Naive thymus-derived CD8-positive, alpha-beta T cell (primary cell): Measurements from ENCODE around the gene ZNF263. TPM values are rescaled to one million over a fixed set of nuclear protein-coding genes. Genes with fewer than 3 reads are reported as not detected.
A peak's percentile ranks its signal among the peaks of the same experiment; 100 is the strongest.

Source experiments
- ATAC-seq, 2 donors: fragments of 150-1000 bp; cut with Tn5 transposase in 1 of 2; sonication (Bioruptor Pico), chemical (Tn5 transposase) in 1 of 2; 1 replicate in 1 of 2; 2 replicates in 1 of 2; pipeline ENCODE4 v1.10.0; 2021; ENCODE audit warnings: mild to moderate bottlenecking in 2 of 2, moderate library complexity in 2 of 2
- POLR2A ChIA-PET: fragments of 350-600 bp; sonication (Branson Sonifier 250); formaldehyde crosslinking; loops from one replicate; lab custom pipeline; 2021; ENCODE audit warnings: antibody characterized with exemption; lab: Charles Lee
- DNase-seq, 10 donors: peaks; one replicate each; pipeline versions ENCODE4 v3.0.0 to v3.0.0-alpha.2; 2020 to 2022
- H3K27ac Mint-ChIP-seq, 10 donors: one replicate each; pipeline ENCODE4 v1.8.0; 2020 to 2022; ENCODE audit warnings: mild to moderate bottlenecking in 10 of 10, mixed read lengths in 10 of 10, moderate library complexity in 4 of 10, inconsistent platforms in 1 of 10
- H3K27me3 Mint-ChIP-seq, 5 donors: one replicate each; pipeline ENCODE4 v1.8.0; 2021 to 2022; ENCODE audit warnings: mixed read lengths in 5 of 5
- H3K36me3 Mint-ChIP-seq, 3 donors: one replicate each; pipeline ENCODE4 v1.8.0; 2020 to 2022; ENCODE audit warnings: mixed read lengths in 3 of 3, mild to moderate bottlenecking in 2 of 3, inconsistent platforms in 1 of 3
- H3K4me1 Mint-ChIP-seq, 4 donors: one replicate each; pipeline ENCODE4 v1.8.0; 2021 to 2022; ENCODE audit warnings: mixed read lengths in 4 of 4
- H3K4me3 Mint-ChIP-seq, 10 donors: one replicate each; pipeline ENCODE4 v1.8.0; 2020 to 2022; ENCODE audit warnings: mild to moderate bottlenecking in 10 of 10, mixed read lengths in 10 of 10, moderate library complexity in 6 of 10, inconsistent platforms in 1 of 10
- H3K9me3 Mint-ChIP-seq, 9 donors: one replicate each; pipeline ENCODE4 v1.8.0; 2020 to 2022; ENCODE audit warnings: mixed read lengths in 9 of 9, mild to moderate bottlenecking in 3 of 9, inconsistent platforms in 1 of 9, moderate library complexity in 1 of 9
- polyA plus RNA-seq, 3 donors: library from polyadenylated mRNA; unstranded; fragments of 300-500 nt; fragmentation: Illumina TruSeq; gene quantifications; one replicate each; pipeline ENCODE4 v1.2.3, GENCODE V29; 2021
- total RNA-seq, 8 experiments: library from RNA in 2 of 8; stranded (reverse) in 2 of 8; gene quantifications; one replicate each; pipeline ENCODE4 v1.2.3 and lab custom pipeline; 2021 to 2026

Gene ZNF263
- 10 to 100 TPM; 53.5 to 60.1 TPM for total RNA-seq
- polyA plus RNA-seq, result 10 to 100 TPM; 33.9 to 62.2 (median 54.2) TPM
- 44.2 to 65.1 (median 56.9) reads per million in 6 experiments for total RNA-seq (lab: John Stamatoyannopoulos, UW)

GRCh38 chr16:3282730-3283542 lies at the start of gene ZNF263:
TSS of gene ZNF263 (plus strand) at chr16:3283491. CDS start at chr16:3283819, 328 bp downstream.
- peak; percentile 88 to 98 (median 92) for DNase-seq
- H3K4me1 Mint-ChIP-seq, result peaks cover 15 to 47% (median 39%) of the 10 kb centered on the region in 4 donors
- H3K4me3 Mint-ChIP-seq, result peak within 1 kb of the TSS; percentile 90 to 98 (median 96)
- peak within 1 kb of the TSS; percentile 94 to 99 (median 98) for H3K27ac Mint-ChIP-seq
- peaks cover 18 to 39% (median 39%) of the 10 kb centered on the region in 3 donors for H3K36me3 Mint-ChIP-seq
- peak; percentile 89 to 90 for ATAC-seq
- peaks cover 0 to 30% (median 7%) of the 10 kb centered on the region in 9 donors for H3K9me3 Mint-ChIP-seq
- POLR2A ChIA-PET, result interaction anchor here (0.5 to 5.0 kb wide), 32 partner anchors 10 to 279 kb away, joined by 3 to 59 read pairs (median 4); partner anchors contain the start of genes CLUAP1, NAA60, TIGD7 and ZNF174
- no peaks in the 10 kb centered on the region for H3K27me3 Mint-ChIP-seq

GRCh38 chr16:3234543-3234856 lies 48.8 kb upstream of the ZNF263 start:
- no peak for ATAC-seq
- POLR2A ChIA-PET, result interaction anchor here (0.6 to 4.0 kb wide), 20 partner anchors 9 to 223 kb away, joined by 3 to 25 read pairs (median 5); partner anchors contain the start of genes NAA60, ZNF174, ZNF263 and ZNF597
- DNase-seq, result peak in 1 of 10 donors; percentile 4
- peak overlapping the region; percentile 92 to 99 (median 95) for H3K4me3 Mint-ChIP-seq
- peaks cover 0 to 17% (median 12%) of the 10 kb centered on the region in 9 donors for H3K9me3 Mint-ChIP-seq
- peak overlapping the region; percentile 90 to 99 (median 98) for H3K27ac Mint-ChIP-seq
- H3K36me3 Mint-ChIP-seq, result peaks cover 24 to 40% (median 39%) of the 10 kb centered on the region in 3 donors
- H3K27me3 Mint-ChIP-seq, result no peaks in the 10 kb centered on the region
- H3K4me1 Mint-ChIP-seq, result peaks cover 18 to 39% (median 34%) of the 10 kb centered on the region in 4 donors

GRCh38 chr16:3234857-3235561 lies 48.3 kb upstream of the ZNF263 start, which contains the start of gene ZNF200:
TSS of gene ZNF200 (minus strand) at chr16:3235158. CDS start at chr16:3233755, 1,403 bp downstream.
- peak; percentile 92 to 94 for ATAC-seq
- POLR2A ChIA-PET, result interaction anchor here (0.6 to 4.0 kb wide), 23 partner anchors 9 to 222 kb away, joined by 3 to 25 read pairs (median 5); partner anchors contain the start of genes NAA60, ZNF174, ZNF263 and ZNF597
- H3K27ac Mint-ChIP-seq, result peak within 1 kb of the TSS; percentile 90 to 99 (median 98)
- peaks cover 22 to 35% (median 35%) of the 10 kb centered on the region in 3 donors for H3K36me3 Mint-ChIP-seq
- peaks cover 18 to 39% (median 34%) of the 10 kb centered on the region in 4 donors for H3K4me1 Mint-ChIP-seq
- DNase-seq, result peak; percentile 85 to 99 (median 92)
- H3K9me3 Mint-ChIP-seq, result peaks cover 0 to 15% (median 10%) of the 10 kb centered on the region in 9 donors
- peaks cover 0 to under 1% (median 0%) of the 10 kb centered on the region in 5 donors for H3K27me3 Mint-ChIP-seq
- H3K4me3 Mint-ChIP-seq, result peak within 1 kb of the TSS; percentile 92 to 99 (median 95)

- Mint-ChIP-seq H3K4me3 (peak overlapping the region; percentile 68 to 82 (median 76)), H3K4me1 (peaks cover 16 to 36% (median 34%) of the 10 kb centered on the region in 4 donors), H3K9me3 (peaks cover 0 to 5% (median under 1%) of the 10 kb centered on the region in 9 donors), H3K27ac (peak overlapping the region; percentile 48 to 92 (median 84)), H3K27me3 (peaks cover 0 to 2% (median 1%) of the 10 kb centered on the region in 5 donors), H3K36me3 (peaks cover 11 to 25% (median 24%) of the 10 kb centered on the region in 3 donors)
- peak in 8 of 10 donors; percentile 39 to 70 (median 48) for DNase-seq
- ATAC-seq, result no peak
- POLR2A ChIA-PET, result interaction anchor here (0.6 to 4.0 kb wide), 19 partner anchors 10 to 221 kb away, joined by 3 to 25 read pairs (median 4); partner anchors contain the start of genes NAA60, ZNF213, ZNF263 and ZNF597
Observed at GRCh38 chr16:3235856-3236669, 47.2 kb upstream of the ZNF263 start.

- H3K4me3 Mint-ChIP-seq, result no peak overlapping the region
- ATAC-seq, result no peak
- H3K36me3 Mint-ChIP-seq, result peaks cover 0 to 4% (median 2%) of the 10 kb centered on the region in 3 donors
- H3K4me1 Mint-ChIP-seq, result peaks cover 0 to 3% (median 1%) of the 10 kb centered on the region in 4 donors
- peaks cover 2 to 13% (median 4%) of the 10 kb centered on the region in 5 donors for H3K27me3 Mint-ChIP-seq
- H3K9me3 Mint-ChIP-seq, result peaks cover 0 to 3% (median 0%) of the 10 kb centered on the region in 9 donors
- H3K27ac Mint-ChIP-seq, result no peak overlapping the region
- no peak for DNase-seq
- POLR2A ChIA-PET, result interaction anchor here (0.6 to 0.7 kb wide), 3 partner anchors 8 to 331 kb away, joined by 3 to 5 read pairs (median 4); no protein-coding TSS in a partner anchor
Observed at GRCh38 chr16:3241761-3242160, 41.5 kb upstream of the ZNF263 start.

GRCh38 chr16:3242709-3243108 lies 40.6 kb upstream of the ZNF263 start:
- POLR2A ChIA-PET, result interaction anchor here (0.6 to 0.7 kb wide), 3 partner anchors 9 to 330 kb away, joined by 3 to 5 read pairs (median 5); no protein-coding TSS in a partner anchor
- Mint-ChIP-seq H3K4me3 (no peak overlapping the region), H3K9me3 (no peaks in the 10 kb centered on the region), H3K27ac (no peak overlapping the region), H3K4me1 (peaks cover 0 to 3% (median 1%) of the 10 kb centered on the region in 4 donors), H3K36me3 (peaks cover 0 to 4% (median 2%) of the 10 kb centered on the region in 3 donors), H3K27me3 (peaks cover 2 to 13% (median 4%) of the 10 kb centered on the region in 5 donors)
- no peak for ATAC-seq
- DNase-seq, result no peak

GRCh38 chr16:3243882-3244281 lies 39.4 kb upstream of the ZNF263 start:
- Mint-ChIP-seq H3K27ac (peak overlapping the region in 1 of 10 donors; percentile 67), H3K4me3 (no peak overlapping the region), H3K27me3 (peaks cover 2 to 14% (median 4%) of the 10 kb centered on the region in 5 donors), H3K4me1 (peaks cover 0 to 3% (median 1%) of the 10 kb centered on the region in 4 donors), H3K36me3 (peaks cover 0 to 4% (median 2%) of the 10 kb centered on the region in 3 donors), H3K9me3 (no peaks in the 10 kb centered on the region)
- POLR2A ChIA-PET, result no interaction called here
- ATAC-seq (no peak), DNase-seq (no peak)

- peaks cover 0 to 3% (median 1%) of the 10 kb centered on the region in 4 donors for H3K4me1 Mint-ChIP-seq
- no peak overlapping the region for H3K27ac Mint-ChIP-seq
- no peak overlapping the region for H3K4me3 Mint-ChIP-seq
- no peak for ATAC-seq
- no peaks in the 10 kb centered on the region for H3K9me3 Mint-ChIP-seq
- H3K27me3 Mint-ChIP-seq, result peaks cover 0 to 13% (median 3%) of the 10 kb centered on the region in 5 donors
- POLR2A ChIA-PET, result no interaction called here
- no peak for DNase-seq
- peaks cover 0 to 4% (median 2%) of the 10 kb centered on the region in 3 donors for H3K36me3 Mint-ChIP-seq
Observed at GRCh38 chr16:3246002-3246401, 37.3 kb upstream of the ZNF263 start.

- DNase-seq (no peak), ATAC-seq (no peak)
- no peaks in the 10 kb centered on the region for H3K9me3 Mint-ChIP-seq
- H3K4me1 Mint-ChIP-seq, result peaks cover 0 to 3% (median 1%) of the 10 kb centered on the region in 4 donors
- peaks cover 0 to 4% (median 2%) of the 10 kb centered on the region in 3 donors for H3K36me3 Mint-ChIP-seq
- POLR2A ChIA-PET, result no interaction called here
- peak overlapping the region in 1 of 10 donors; percentile 29 for H3K4me3 Mint-ChIP-seq
- H3K27me3 Mint-ChIP-seq, result peaks cover 0 to 13% (median 3%) of the 10 kb centered on the region in 5 donors
- no peak overlapping the region for H3K27ac Mint-ChIP-seq
Observed at GRCh38 chr16:3246876-3247275, 36.4 kb upstream of the ZNF263 start.

- DNase-seq (no peak), ATAC-seq (no peak)
- Mint-ChIP-seq H3K4me1 (peaks cover 0 to 3% (median 0%) of the 10 kb centered on the region in 4 donors), H3K9me3 (no peaks in the 10 kb centered on the region), H3K36me3 (no peaks in the 10 kb centered on the region), H3K27ac (peak overlapping the region in 1 of 10 donors; percentile 4), H3K27me3 (peaks cover 0 to 13% (median 1%) of the 10 kb centered on the region in 5 donors), H3K4me3 (no peak overlapping the region)
- POLR2A ChIA-PET, result interaction anchor here (1.8 kb wide), 1 partner anchor 14 kb away, joined by 5 read pairs; no protein-coding TSS in a partner anchor
Observed at GRCh38 chr16:3248596-3248995, 34.7 kb upstream of the ZNF263 start.

- no peak for DNase-seq
- peaks cover 0 to 3% (median 0%) of the 10 kb centered on the region in 4 donors for H3K4me1 Mint-ChIP-seq
- peaks cover 0 to 13% (median 1%) of the 10 kb centered on the region in 5 donors for H3K27me3 Mint-ChIP-seq
Observed at GRCh38 chr16:3249020-3249419, 34.3 kb upstream of the ZNF263 start.

More at GRCh38 chr16:3249020-3249419, 34.3 kb upstream of the ZNF263 start:
- Mint-ChIP-seq H3K27ac (no peak overlapping the region), H3K9me3 (no peaks in the 10 kb centered on the region), H3K4me3 (no peak overlapping the region), H3K36me3 (no peaks in the 10 kb centered on the region)
- ATAC-seq, result no peak
- POLR2A ChIA-PET, result interaction anchor here (1.8 kb wide), 1 partner anchor 14 kb away, joined by 5 read pairs; no protein-coding TSS in a partner anchor
